ENCODE data around the gene NLK.

NLK gene

GRCh38 chr17:28193241-28193640 is 150.8 kb downstream of the NLK start:
- TF ChIP-seq CTCF (IDR thresholded peaks at IDR 0.05; ENCODE audit: control insufficient read depth, extremely low read depth, insufficient read depth) = no peak
- no peak for DNase-seq (ENCODE audit: low read depth)

GRCh38 chr17:28194382-28194781 is 151.9 kb downstream of the NLK start:
- no peak for TF ChIP-seq CTCF (IDR thresholded peaks at IDR 0.05; ENCODE audit: control insufficient read depth, extremely low read depth, insufficient read depth)
- no peak overlapping the region for H3K4me3 ChIP-seq (ENCODE audit: low read depth, low read length)
- no peak for DNase-seq (ENCODE audit: low read depth)

More at GRCh38 chr17:28193241-28193640, 150.8 kb downstream of the NLK start:
- no peak overlapping the region for H3K4me3 ChIP-seq (ENCODE audit: low read depth, low read length)

- DNase-seq (ENCODE audit: low read depth) = no peak
- no peak for TF ChIP-seq CTCF (IDR thresholded peaks at IDR 0.05; ENCODE audit: control insufficient read depth, extremely low read depth, insufficient read depth)
- H3K4me3 ChIP-seq (ENCODE audit: low read depth, low read length) = no peak overlapping the region
Measured at GRCh38 chr17:28196636-28197035, 154.2 kb downstream of the NLK start.

- no peak overlapping the region for H3K4me3 ChIP-seq (ENCODE audit: low read depth, low read length)
- no peak for TF ChIP-seq CTCF (IDR thresholded peaks at IDR 0.05; ENCODE audit: control insufficient read depth, extremely low read depth, insufficient read depth)
- DNase-seq (ENCODE audit: low read depth) = no peak
Measured at GRCh38 chr17:28199115-28199514, 156.6 kb downstream of the NLK start.

- no peak for DNase-seq (ENCODE audit: low read depth)
- no peak overlapping the region for H3K4me3 ChIP-seq (ENCODE audit: low read depth, low read length)
Measured at GRCh38 chr17:28199728-28200127, 157.3 kb downstream of the NLK start.

GRCh38 chr17:28201315-28201714 is 158.8 kb downstream of the NLK start:
- no peak for TF ChIP-seq CTCF (IDR thresholded peaks at IDR 0.05; ENCODE audit: control insufficient read depth, extremely low read depth, insufficient read depth)
- no peak overlapping the region for H3K4me3 ChIP-seq (ENCODE audit: low read depth, low read length)
- no peak for DNase-seq (ENCODE audit: low read depth)

More at GRCh38 chr17:28199728-28200127, 157.3 kb downstream of the NLK start:
- TF ChIP-seq CTCF (IDR thresholded peaks at IDR 0.05; ENCODE audit: control insufficient read depth, extremely low read depth, insufficient read depth) = no peak

GRCh38 chr17:28204244-28204643 is 161.8 kb downstream of the NLK start:
- no peak overlapping the region for H3K4me3 ChIP-seq (ENCODE audit: low read depth, low read length)
- DNase-seq (ENCODE audit: low read depth) = no peak
- TF ChIP-seq CTCF (IDR thresholded peaks at IDR 0.05; ENCODE audit: control insufficient read depth, extremely low read depth, insufficient read depth) = no peak

Measured in LNCaP clone FGC (cell line).